IMR-90 (cell line): Measurements from ENCODE around the gene KIF18A.

Experiments
- BHLHE40 ChIP-seq: fragments of 150-350 bp; IDR thresholded peaks from 2 replicates; pipeline ENCODE4 v1.6.1; 2016; ENCODE audit warnings: mild to moderate bottlenecking, low read depth, low read length
- CEBPB ChIP-seq: IDR thresholded peaks from 2 replicates; pipeline ENCODE4 v1.6.1; 2012; ENCODE audit warnings: low read depth, low read length, improper control_type of control experiment
- CTCF ChIP-seq: conservative IDR thresholded peaks from 2 replicates; pipeline ENCODE4 v1.5.1; 2012; ENCODE audit warnings: mild to moderate bottlenecking, low read depth, low read length, improper control_type of control experiment
- ELK1 ChIP-seq: fragments of 150-350 bp; IDR thresholded peaks from 2 replicates; pipeline ENCODE4 v1.6.1; 2016; ENCODE audit warnings: low read depth, mild to moderate bottlenecking, low read length, moderate library complexity, borderline replicate concordance
- MAFK ChIP-seq: IDR thresholded peaks from 2 replicates; pipeline ENCODE4 v1.6.1; 2012; ENCODE audit warnings: low read depth, low read length, improper control_type of control experiment
- MAZ ChIP-seq: IDR thresholded peaks from 2 replicates; pipeline ENCODE4 v1.6.1; 2012; ENCODE audit warnings: low read depth, mild to moderate bottlenecking, low read length, improper control_type of control experiment, moderate library complexity, borderline replicate concordance
- NFE2L2 ChIP-seq: fragments of 150-350 bp; IDR thresholded peaks from 2 replicates; pipeline ENCODE4 v1.6.1; 2016; ENCODE audit warnings: low read depth, mild to moderate bottlenecking, low read length
- POLR2A ChIP-seq: IDR thresholded peaks from 2 replicates; pipeline ENCODE4 v1.6.1; 2012; ENCODE audit warnings: mild to moderate bottlenecking, low read depth, low read length
- RAD21 ChIP-seq: IDR thresholded peaks from 2 replicates; pipeline ENCODE4 v1.6.1; 2012; ENCODE audit warnings: low read length, improper control_type of control experiment
- RCOR1 ChIP-seq: IDR thresholded peaks from 2 replicates; pipeline ENCODE4 v1.6.1; 2012; ENCODE audit warnings: mild to moderate bottlenecking, low read length, improper control_type of control experiment; ENCODE audit not compliant: insufficient replicate concordance
- RFX5 ChIP-seq: IDR thresholded peaks from 2 replicates; pipeline ENCODE4 v1.8.0; 2012; ENCODE audit warnings: low read depth, mild to moderate bottlenecking, low read length, moderate library complexity
- SMC3 ChIP-seq: fragments of 150-350 bp; IDR thresholded peaks from 2 replicates; pipeline ENCODE4 v1.6.1; 2016; ENCODE audit warnings: low read depth, mild to moderate bottlenecking, antibody characterized with exemption, low read length, moderate library complexity
- USF2 ChIP-seq: fragments of 150-350 bp; IDR thresholded peaks from 2 replicates; pipeline ENCODE4 v1.6.1; 2017; ENCODE audit warnings: mild to moderate bottlenecking, antibody characterized with exemption, low read length, low read depth

- TF ChIP-seq CTCF = no peak
- no peak for TF ChIP-seq MAFK
- no peak for TF ChIP-seq RFX5
- TF ChIP-seq SMC3 = no peak
- TF ChIP-seq CEBPB = no peak
- no peak for TF ChIP-seq RCOR1
- TF ChIP-seq ELK1 = no peak
- TF ChIP-seq USF2 = no peak
- no peak for TF ChIP-seq POLR2A
- no peak for TF ChIP-seq NFE2L2
- no peak for TF ChIP-seq BHLHE40
- no peak for TF ChIP-seq RAD21
- no peak for TF ChIP-seq MAZ
These were observed 35.6 kb downstream of the KIF18A start for GRCh38 chr11:28072321-28072720.
